ENCODE data around the gene CCL13. TPM values are rescaled to one million over a fixed set of nuclear protein-coding genes. Genes with fewer than 3 reads are reported as not detected.

Gene CCL13
- total RNA-seq, 1 experiment from 2014 or later: not detected

Other genes starting within 250 kb of the CCL13 start
- gene CCL2, start 101.2 kb upstream of the CCL13 start, total RNA-seq (2014; rRNA removed; shearing (Covaris generic)): 15.8 and 48.7 TPM in 2 replicates
- not detected in 2 replicates for gene CCL7, start 86.3 kb upstream of the CCL13 start, total RNA-seq (2014; rRNA removed; shearing (Covaris generic))
- gene CCL11, start 70.7 kb upstream of the CCL13 start, total RNA-seq (2014; rRNA removed; shearing (Covaris generic)): not detected in 2 replicates
- gene CCL8, start 37.0 kb upstream of the CCL13 start, total RNA-seq (2014; rRNA removed; shearing (Covaris generic)): not detected in 2 replicates
- gene CCL1, start 6.8 kb downstream of the CCL13 start, total RNA-seq (2014; rRNA removed; shearing (Covaris generic)): not detected in 2 replicates
- gene TMEM132E, start 223.1 kb downstream of the CCL13 start, total RNA-seq (2014; rRNA removed; shearing (Covaris generic)): 1.7 and 2.2 TPM in 2 replicates

Data from H7 (cell line).